Loucy (cell line): ENCODE measurements around the gene PTPRN2.

Experiments
- H2AFZ ChIP-seq: fragments of 200-600 bp; sonication (generic); 2 replicates; pipeline ENCODE4 v1.6.0; 2016; ENCODE audit warnings: antibody characterized with exemption, mild to moderate bottlenecking, low read length, moderate library complexity
- H3F3A ChIP-seq: fragments of 200-600 bp; 2 replicates; pipeline ENCODE4 v1.6.0; 2016; ENCODE audit warnings: antibody characterized with exemption, low read depth, mild to moderate bottlenecking
- H3K27me3 ChIP-seq: fragments of 200-600 bp; sonication (generic); 2 replicates; pipeline ENCODE4 v1.6.1; 2014; ENCODE audit warnings: low read length, mild to moderate bottlenecking; ENCODE audit not compliant: insufficient read depth, poor library complexity, severe bottlenecking
- H3K36me3 ChIP-seq: fragments of 200-600 bp; sonication (generic); 2 replicates; pipeline ENCODE4 v1.6.1; 2016; ENCODE audit warnings: low read length; ENCODE audit not compliant: insufficient read depth
- H3K4me1 ChIP-seq: fragments of 200-600 bp; sonication (generic); 2 replicates; pipeline ENCODE4 v1.5.1; 2014; ENCODE audit warnings: low read length, mild to moderate bottlenecking; ENCODE audit not compliant: insufficient read depth, poor library complexity, severe bottlenecking
- H3K4me2 ChIP-seq: fragments of 200-600 bp; sonication (generic); 2 replicates; pipeline ENCODE4 v1.6.0; 2014; ENCODE audit warnings: antibody characterized with exemption, low read length, low read depth, mild to moderate bottlenecking; ENCODE audit not compliant: poor library complexity, severe bottlenecking
- H3K4me3 ChIP-seq: fragments of 200-600 bp; sonication (generic); 2 replicates; pipeline ENCODE4 v1.5.1; 2014; ENCODE audit warnings: low read length, mild to moderate bottlenecking, mixed read lengths; ENCODE audit not compliant: poor library complexity, severe bottlenecking
- H3K79me2 ChIP-seq: fragments of 200-600 bp; sonication (generic); 2 replicates; pipeline ENCODE4 v1.6.1; 2014; ENCODE audit warnings: low read length; ENCODE audit not compliant: insufficient read depth
- H3K9ac ChIP-seq: fragments of 200-600 bp; sonication (generic); 2 replicates; pipeline ENCODE4 v1.6.0; 2014; ENCODE audit warnings: mild to moderate bottlenecking, low read depth, low read length, moderate library complexity; ENCODE audit not compliant: poor library complexity, severe bottlenecking
- H3K9me2 ChIP-seq: fragments of 200-600 bp; sonication (generic); replicated peaks from 2 replicates; pipeline ENCODE4 v1.6.1; 2016; ENCODE audit warnings: low read depth, low read length, mixed read lengths
- H3K9me3 ChIP-seq: fragments of 200-600 bp; sonication (generic); 2 replicates; pipeline ENCODE4 v1.6.1; 2014; ENCODE audit warnings: mild to moderate bottlenecking, antibody characterized with exemption, low read length, low read depth; ENCODE audit not compliant: insufficient read depth
- H4K20me1 ChIP-seq: fragments of 200-600 bp; sonication (generic); 2 replicates; pipeline ENCODE4 v1.6.0; 2014; ENCODE audit warnings: antibody characterized with exemption, low read length, mild to moderate bottlenecking; ENCODE audit not compliant: insufficient read depth, poor library complexity, severe bottlenecking
- CTCF ChIP-seq: fragments of 200-600 bp; sonication (generic); conservative IDR thresholded peaks from 2 replicates; pipeline ENCODE4 v1.5.1; 2014; ENCODE audit warnings: mild to moderate bottlenecking, antibody characterized with exemption, low read length
- EZH2phosphoT487 ChIP-seq: fragments of 200-600 bp; IDR thresholded peaks from 2 replicates; pipeline ENCODE4 v1.6.1; 2018; ENCODE audit warnings: antibody characterized with exemption, mild to moderate bottlenecking, moderate library complexity, borderline replicate concordance

PTPRN2 gene

GRCh38 chr7:157676001-157676400 is 911.6 kb downstream of the PTPRN2 start:
- Histone ChIP-seq H2AFZ (no peak overlapping the region), H4K20me1 (no peaks in the 10 kb centered on the region), H3K27me3 (no peaks in the 10 kb centered on the region), H3K9me3 (no peaks in the 10 kb centered on the region), H3K9ac (no peak overlapping the region), H3K9me2 (no peaks in the 10 kb centered on the region), H3K36me3 (no peaks in the 10 kb centered on the region), H3K79me2 (peaks cover 68% of the 10 kb centered on the region), H3K4me1 (peaks cover 27% of the 10 kb centered on the region), H3K4me2 (no peak overlapping the region), H3K4me3 (no peak overlapping the region), H3F3A (no peaks in the 10 kb centered on the region)
- TF ChIP-seq CTCF (no peak), EZH2phosphoT487 (no peak)

GRCh38 chr7:157675427-157675927 is 912.1 kb downstream of the PTPRN2 start:
- Histone ChIP-seq H3K27me3 (no peaks in the 10 kb centered on the region), H3K9me2 (no peaks in the 10 kb centered on the region), H3K4me3 (no peak overlapping the region), H3K36me3 (no peaks in the 10 kb centered on the region), H4K20me1 (no peaks in the 10 kb centered on the region), H2AFZ (no peak overlapping the region), H3K9me3 (no peaks in the 10 kb centered on the region), H3F3A (no peaks in the 10 kb centered on the region), H3K4me1 (peaks cover 32% of the 10 kb centered on the region), H3K4me2 (no peak overlapping the region), H3K9ac (no peak overlapping the region), H3K79me2 (peaks cover 73% of the 10 kb centered on the region)
- TF ChIP-seq EZH2phosphoT487 (no peak), CTCF (no peak)

- TF ChIP-seq CTCF = no peak
- TF ChIP-seq EZH2phosphoT487 = no peak
- H3K9me2 ChIP-seq = no peaks in the 10 kb centered on the region
- peaks cover 38% of the 10 kb centered on the region for H3K4me1 ChIP-seq
- H3K9ac ChIP-seq = no peak overlapping the region
- peaks cover 74% of the 10 kb centered on the region for H3K79me2 ChIP-seq
- no peak overlapping the region for H2AFZ ChIP-seq
- no peak overlapping the region for H3K4me2 ChIP-seq
- no peaks in the 10 kb centered on the region for H3K27me3 ChIP-seq
- no peak overlapping the region for H3K4me3 ChIP-seq
- H3F3A ChIP-seq = no peaks in the 10 kb centered on the region
- H4K20me1 ChIP-seq = no peaks in the 10 kb centered on the region
- no peaks in the 10 kb centered on the region for H3K36me3 ChIP-seq
- H3K9me3 ChIP-seq = no peaks in the 10 kb centered on the region
These were observed 912.8 kb downstream of the PTPRN2 start for GRCh38 chr7:157674715-157675426.
